ENCODE data around the gene TMPRSS6.

Gene TMPRSS6

DNA sequence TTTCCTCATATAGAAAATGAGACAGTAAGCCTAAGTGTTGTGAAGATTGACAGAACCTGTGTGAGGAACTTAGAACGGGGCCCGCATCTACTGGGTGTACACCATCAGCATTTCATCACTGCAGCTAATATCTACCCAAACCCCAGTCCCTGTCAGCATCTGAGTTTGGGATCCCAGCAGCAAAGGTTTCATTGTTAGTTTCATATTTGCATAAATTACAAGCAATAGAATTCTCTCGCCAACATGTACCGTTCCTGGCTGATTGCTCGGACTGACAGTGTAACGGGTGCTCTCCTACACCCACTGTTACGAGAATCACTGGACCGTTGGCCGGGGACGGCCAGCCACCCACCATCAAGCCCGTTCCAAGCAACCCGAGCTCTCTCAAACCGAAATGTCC lies 10.4 kb upstream of the TMPRSS6 start:
- H3K27me3 ChIP-seq (ENCODE audit: insufficient read depth, low read depth, severe bottlenecking), result no peaks in the 10 kb centered on the region
- no peaks in the 10 kb centered on the region for H3K36me3 ChIP-seq
- H3K27ac ChIP-seq, result no peak overlapping the region
- TF ChIP-seq, protein P1, sequence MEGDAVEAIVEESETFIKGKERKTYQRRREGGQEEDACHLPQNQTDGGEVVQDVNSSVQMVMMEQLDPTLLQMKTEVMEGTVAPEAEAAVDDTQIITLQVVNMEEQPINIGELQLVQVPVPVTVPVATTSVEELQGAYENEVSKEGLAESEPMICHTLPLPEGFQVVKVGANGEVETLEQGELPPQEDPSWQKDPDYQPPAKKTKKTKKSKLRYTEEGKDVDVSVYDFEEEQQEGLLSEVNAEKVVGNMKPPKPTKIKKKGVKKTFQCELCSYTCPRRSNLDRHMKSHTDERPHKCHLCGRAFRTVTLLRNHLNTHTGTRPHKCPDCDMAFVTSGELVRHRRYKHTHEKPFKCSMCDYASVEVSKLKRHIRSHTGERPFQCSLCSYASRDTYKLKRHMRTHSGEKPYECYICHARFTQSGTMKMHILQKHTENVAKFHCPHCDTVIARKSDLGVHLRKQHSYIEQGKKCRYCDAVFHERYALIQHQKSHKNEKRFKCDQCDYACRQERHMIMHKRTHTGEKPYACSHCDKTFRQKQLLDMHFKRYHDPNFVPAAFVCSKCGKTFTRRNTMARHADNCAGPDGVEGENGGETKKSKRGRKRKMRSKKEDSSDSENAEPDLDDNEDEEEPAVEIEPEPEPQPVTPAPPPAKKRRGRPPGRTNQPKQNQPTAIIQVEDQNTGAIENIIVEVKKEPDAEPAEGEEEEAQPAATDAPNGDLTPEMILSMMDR (IDR thresholded peaks at IDR 0.05; ENCODE audit: low read depth, low read length), result no peak
- H3K4me3 ChIP-seq (ENCODE audit: low read depth, low read length), result no peak overlapping the region
- DNase-seq, result no peak
- H3K9me3 ChIP-seq (ENCODE audit: severe bottlenecking), result no peaks in the 10 kb centered on the region

DNA sequence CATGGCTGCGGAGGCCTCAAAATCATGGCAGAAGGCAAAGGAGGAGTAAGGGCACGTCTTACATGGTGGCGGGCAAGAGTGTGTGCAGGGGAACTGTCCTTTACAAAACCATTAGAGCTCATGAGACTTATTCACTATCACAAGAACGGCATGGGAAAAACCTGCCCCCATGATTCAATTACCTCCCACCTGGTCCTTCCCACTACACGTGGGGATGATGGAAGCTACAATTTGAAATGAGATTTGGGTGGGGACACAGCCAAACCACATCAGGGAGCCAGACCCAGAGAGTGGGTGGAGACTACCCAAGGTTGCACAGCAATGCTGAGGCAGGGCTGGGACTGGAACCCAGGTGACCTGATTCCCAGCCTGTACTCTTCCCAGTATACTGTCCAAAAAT lies 8.6 kb upstream of the TMPRSS6 start:
- TF ChIP-seq, protein P1 (IDR thresholded peaks at IDR 0.05; ENCODE audit: low read depth, low read length), result no peak
- Histone ChIP-seq H3K27me3 (ENCODE audit: insufficient read depth, low read depth, severe bottlenecking) (no peaks in the 10 kb centered on the region), H3K36me3 (no peaks in the 10 kb centered on the region), H3K27ac (no peak overlapping the region), H3K9me3 (ENCODE audit: severe bottlenecking) (no peaks in the 10 kb centered on the region), H3K4me3 (ENCODE audit: low read depth, low read length) (no peak overlapping the region)
- DNase-seq, result no peak

DNA sequence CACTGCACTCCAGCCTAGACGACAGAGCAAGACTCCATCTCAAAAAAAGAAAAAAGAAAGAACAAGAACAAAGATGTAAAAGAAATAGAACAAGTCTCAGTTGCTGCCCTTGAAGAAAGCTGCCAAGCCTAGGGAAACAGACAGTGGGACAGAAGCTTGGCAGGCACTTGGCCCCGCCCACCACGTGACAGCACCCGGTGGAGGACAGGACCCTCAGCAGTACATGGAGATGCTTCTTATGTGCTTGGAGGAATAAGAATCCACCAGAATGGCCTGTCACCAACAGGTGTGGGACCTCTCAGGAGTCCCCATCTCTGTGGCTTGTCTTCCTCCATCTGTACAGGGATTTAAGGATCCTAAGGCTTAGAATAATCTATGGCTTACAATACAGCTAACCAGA lies 7.6 kb upstream of the TMPRSS6 start:
- H3K27ac ChIP-seq, result peak overlapping the region; percentile 41
- no peaks in the 10 kb centered on the region for H3K36me3 ChIP-seq
- peak; percentile 71 for DNase-seq
- no peaks in the 10 kb centered on the region for H3K27me3 ChIP-seq (ENCODE audit: insufficient read depth, low read depth, severe bottlenecking)
- no peak overlapping the region for H3K4me3 ChIP-seq (ENCODE audit: low read depth, low read length)
- no peaks in the 10 kb centered on the region for H3K9me3 ChIP-seq (ENCODE audit: severe bottlenecking)
- TF ChIP-seq, protein P1 (IDR thresholded peaks at IDR 0.05; ENCODE audit: low read depth, low read length), result no peak

DNA sequence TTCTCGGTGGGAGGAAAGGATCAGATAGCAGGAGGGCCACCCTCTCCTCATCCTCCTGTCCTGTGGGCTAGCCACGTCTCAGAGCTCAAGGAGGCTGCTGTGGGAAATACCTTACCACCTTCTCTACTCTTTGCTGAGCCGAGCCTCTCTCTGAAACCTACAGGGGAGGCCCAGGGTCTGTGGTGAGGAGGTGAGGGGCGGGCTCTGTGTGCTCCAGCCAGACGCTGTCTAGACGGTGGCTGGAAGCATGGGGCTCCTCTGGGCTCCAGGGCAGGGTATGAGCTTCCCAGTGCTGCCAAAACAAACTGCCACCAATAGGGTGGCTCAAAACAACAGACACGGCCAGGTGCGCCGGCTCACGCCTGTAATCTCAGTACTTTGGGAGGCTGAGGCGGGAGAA lies 5.5 kb upstream of the TMPRSS6 start:
- no peak overlapping the region for H3K27ac ChIP-seq
- no peaks in the 10 kb centered on the region for H3K9me3 ChIP-seq (ENCODE audit: severe bottlenecking)
- DNase-seq, result no peak
- no peaks in the 10 kb centered on the region for H3K36me3 ChIP-seq
- no peaks in the 10 kb centered on the region for H3K27me3 ChIP-seq (ENCODE audit: insufficient read depth, low read depth, severe bottlenecking)
- TF ChIP-seq, protein P1 (IDR thresholded peaks at IDR 0.05; ENCODE audit: low read depth, low read length), result no peak
- H3K4me3 ChIP-seq (ENCODE audit: low read depth, low read length), result no peak overlapping the region

DNA sequence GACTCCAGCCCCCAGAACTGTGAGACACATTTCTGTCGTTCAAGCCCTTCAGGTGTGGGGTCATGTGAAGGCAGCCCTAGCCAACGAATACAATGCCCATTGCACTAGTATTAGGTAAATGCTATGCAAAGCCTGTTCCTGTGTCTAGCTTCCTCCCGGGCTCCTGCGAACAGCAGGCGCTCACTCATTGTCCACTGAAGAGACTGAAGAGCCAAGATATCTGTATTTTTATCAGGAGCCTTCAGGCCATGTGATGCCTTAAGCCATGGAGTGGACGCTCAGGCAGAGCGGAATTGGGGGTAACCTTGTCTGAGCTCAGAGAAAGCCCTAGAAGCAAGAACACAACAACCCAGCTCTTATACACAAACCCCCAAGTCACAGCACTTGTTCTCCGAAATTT lies 4.2 kb upstream of the TMPRSS6 start:
- Histone ChIP-seq H3K27ac (no peak overlapping the region), H3K4me3 (ENCODE audit: low read depth, low read length) (no peak overlapping the region), H3K27me3 (ENCODE audit: insufficient read depth, low read depth, severe bottlenecking) (no peaks in the 10 kb centered on the region), H3K9me3 (ENCODE audit: severe bottlenecking) (no peaks in the 10 kb centered on the region), H3K36me3 (no peaks in the 10 kb centered on the region)
- no peak for DNase-seq
- TF ChIP-seq, protein P1 (IDR thresholded peaks at IDR 0.05; ENCODE audit: low read depth, low read length), result no peak

DNA sequence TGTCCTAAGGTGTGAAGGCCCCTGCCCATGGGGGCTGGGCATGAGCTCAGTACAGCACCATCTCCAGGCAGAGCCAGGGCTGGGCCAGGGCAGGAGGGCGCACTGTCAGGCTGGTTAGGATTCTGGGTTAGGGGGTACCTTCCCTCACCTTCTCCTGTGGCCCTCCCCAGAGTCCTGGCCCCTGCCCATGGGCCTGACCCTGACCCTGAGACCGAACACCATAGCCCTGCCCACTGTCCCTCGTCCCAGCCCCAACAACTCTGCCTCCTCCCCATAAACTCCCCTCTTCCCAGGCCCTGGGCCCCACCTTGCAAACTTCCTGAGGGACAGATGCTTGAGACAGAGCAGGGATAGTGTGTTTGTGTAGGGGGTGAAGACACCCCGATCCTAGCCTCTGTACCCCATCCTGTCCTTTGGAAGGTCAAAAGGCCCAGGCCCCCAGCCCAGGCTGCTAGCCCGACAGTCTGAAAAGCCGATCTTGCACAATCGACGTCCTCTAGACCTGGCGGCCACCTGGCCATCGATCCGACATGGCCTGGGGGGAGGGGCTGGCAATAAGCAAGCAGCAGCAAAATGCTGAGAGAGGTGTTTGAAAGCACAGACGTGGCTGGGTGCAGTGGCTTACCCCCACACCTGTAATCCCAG lies 2.7 kb upstream of the TMPRSS6 start:
- TF ChIP-seq, protein P1 (IDR thresholded peaks at IDR 0.05; ENCODE audit: low read depth, low read length), result no peak
- no peaks in the 10 kb centered on the region for H3K27me3 ChIP-seq (ENCODE audit: insufficient read depth, low read depth, severe bottlenecking)
- H3K36me3 ChIP-seq, result no peaks in the 10 kb centered on the region
- no peaks in the 10 kb centered on the region for H3K9me3 ChIP-seq (ENCODE audit: severe bottlenecking)
- DNase-seq, result peak; percentile 64
- peak overlapping the region; percentile 10; the same call in 1 of the 2 replicates for H3K27ac ChIP-seq
- no peak overlapping the region for H3K4me3 ChIP-seq (ENCODE audit: low read depth, low read length)

Data from WERI-Rb-1 (cell line).